IPS-15b (cell line): ENCODE measurements around the gene TNFAIP1.

ENCODE experiments used
- H3K27me3 ChIP-seq: one replicate; pipeline ENCODE4 v1.6.1; 2013; ENCODE audit warnings: low read length; ENCODE audit not compliant: control insufficient read depth, insufficient read depth
- H3K36me3 ChIP-seq: one replicate; pipeline ENCODE4 v1.6.1; 2013; ENCODE audit warnings: low read length; ENCODE audit not compliant: control insufficient read depth, insufficient read depth
- H3K4me1 ChIP-seq: one replicate; pipeline ENCODE4 v1.6.1; 2013; ENCODE audit warnings: mild to moderate bottlenecking, low read length; ENCODE audit not compliant: control insufficient read depth, insufficient read depth
- H3K4me3 ChIP-seq: one replicate; pipeline ENCODE4 v1.5.1; 2013; ENCODE audit warnings: low read depth, low read length
- H3K9ac ChIP-seq: one replicate; pipeline ENCODE4 v1.6.1; 2013; ENCODE audit warnings: low read depth, mild to moderate bottlenecking, low read length
- H3K9me3 ChIP-seq: one replicate; pipeline ENCODE4 v1.6.1; 2013; ENCODE audit warnings: mild to moderate bottlenecking, low read length; ENCODE audit not compliant: control insufficient read depth, insufficient read depth

Gene TNFAIP1

GRCh38 chr17:28317099-28317965 lies 18.2 kb upstream of the TNFAIP1 start:
- no peaks in the 10 kb centered on the region for H3K9me3 ChIP-seq
- H3K4me1 ChIP-seq, result peaks cover 6% of the 10 kb centered on the region
- peak overlapping the region; percentile 92 for H3K4me3 ChIP-seq
- peak overlapping the region; percentile 81 for H3K9ac ChIP-seq
- peaks cover 6% of the 10 kb centered on the region for H3K27me3 ChIP-seq
- no peaks in the 10 kb centered on the region for H3K36me3 ChIP-seq

- Histone ChIP-seq H3K27me3 (peaks cover 6% of the 10 kb centered on the region), H3K9ac (peak overlapping the region; percentile 81), H3K36me3 (no peaks in the 10 kb centered on the region), H3K9me3 (no peaks in the 10 kb centered on the region), H3K4me3 (peak overlapping the region; percentile 92), H3K4me1 (peaks cover 8% of the 10 kb centered on the region)
Measured at GRCh38 chr17:28317966-28318758, 17.4 kb upstream of the TNFAIP1 start.

- peak within 1 kb of the TSS; percentile 81 for H3K9ac ChIP-seq
Measured at GRCh38 chr17:28318759-28319597, 16.6 kb upstream of the TNFAIP1 start, which contains the start of gene TMEM97. TMEM97 (plus strand) TSS chr17:28319200; CDS start chr17:28319240, 40 bp downstream.

GRCh38 chr17:28319598-28319935 lies 16.0 kb upstream of the TNFAIP1 start:
- H3K9me3 ChIP-seq, result no peaks in the 10 kb centered on the region
- H3K27me3 ChIP-seq, result peaks cover 6% of the 10 kb centered on the region
- no peaks in the 10 kb centered on the region for H3K36me3 ChIP-seq
- H3K4me1 ChIP-seq, result peaks cover 8% of the 10 kb centered on the region
- peak overlapping the region; percentile 92 for H3K4me3 ChIP-seq
- H3K9ac ChIP-seq, result peak overlapping the region; percentile 70

More at GRCh38 chr17:28318759-28319597, 16.6 kb upstream of the TNFAIP1 start, which contains the start of gene TMEM97:
- peaks cover 6% of the 10 kb centered on the region for H3K27me3 ChIP-seq
- H3K36me3 ChIP-seq, result no peaks in the 10 kb centered on the region
- no peaks in the 10 kb centered on the region for H3K9me3 ChIP-seq
- peaks cover 8% of the 10 kb centered on the region for H3K4me1 ChIP-seq
- peak within 1 kb of the TSS; percentile 92 for H3K4me3 ChIP-seq

- Histone ChIP-seq H3K4me3 (peak overlapping the region; percentile 92), H3K9me3 (no peaks in the 10 kb centered on the region), H3K27me3 (peaks cover 6% of the 10 kb centered on the region), H3K36me3 (no peaks in the 10 kb centered on the region), H3K4me1 (peaks cover 8% of the 10 kb centered on the region), H3K9ac (no peak overlapping the region)
Measured at GRCh38 chr17:28320215-28321061, 15.1 kb upstream of the TNFAIP1 start.

GRCh38 chr17:28324267-28324745 lies 11.3 kb upstream of the TNFAIP1 start:
- Histone ChIP-seq H3K36me3 (peaks cover 8% of the 10 kb centered on the region), H3K4me1 (peaks cover 2% of the 10 kb centered on the region), H3K9me3 (no peaks in the 10 kb centered on the region), H3K4me3 (no peak overlapping the region), H3K27me3 (no peaks in the 10 kb centered on the region), H3K9ac (no peak overlapping the region)

GRCh38 chr17:28324781-28325180 lies 10.8 kb upstream of the TNFAIP1 start:
- no peak overlapping the region for H3K9ac ChIP-seq
- H3K36me3 ChIP-seq, result peaks cover 8% of the 10 kb centered on the region
- H3K4me1 ChIP-seq, result peaks cover 2% of the 10 kb centered on the region
- H3K4me3 ChIP-seq, result no peak overlapping the region
- no peaks in the 10 kb centered on the region for H3K9me3 ChIP-seq
- no peaks in the 10 kb centered on the region for H3K27me3 ChIP-seq

GRCh38 chr17:28325211-28325610 lies 10.3 kb upstream of the TNFAIP1 start:
- H3K9me3 ChIP-seq, result no peaks in the 10 kb centered on the region
- H3K4me1 ChIP-seq, result peaks cover 2% of the 10 kb centered on the region
- H3K4me3 ChIP-seq, result no peak overlapping the region
- H3K36me3 ChIP-seq, result peaks cover 10% of the 10 kb centered on the region
- no peak overlapping the region for H3K9ac ChIP-seq
- H3K27me3 ChIP-seq, result no peaks in the 10 kb centered on the region

- Histone ChIP-seq H3K9ac (no peak overlapping the region), H3K4me1 (peaks cover 2% of the 10 kb centered on the region), H3K36me3 (peaks cover 17% of the 10 kb centered on the region), H3K4me3 (no peak overlapping the region), H3K27me3 (no peaks in the 10 kb centered on the region), H3K9me3 (no peaks in the 10 kb centered on the region)
Measured at GRCh38 chr17:28326114-28326513, 9.4 kb upstream of the TNFAIP1 start.

GRCh38 chr17:28327031-28327607 lies 8.4 kb upstream of the TNFAIP1 start:
- Histone ChIP-seq H3K9me3 (no peaks in the 10 kb centered on the region), H3K27me3 (no peaks in the 10 kb centered on the region), H3K9ac (no peak overlapping the region), H3K36me3 (peaks cover 17% of the 10 kb centered on the region), H3K4me3 (no peak overlapping the region), H3K4me1 (peaks cover 2% of the 10 kb centered on the region)
